Endothelial cell of umbilical vein (primary cell): ENCODE measurements around the gene ATXN10.

Experiments
- EZH2 ChIP-seq: IDR thresholded peaks from 2 replicates; pipeline ENCODE4 v1.6.1; 2012; ENCODE audit warnings: borderline replicate concordance, low read depth, mild to moderate bottlenecking, moderate library complexity, low read length, inconsistent platforms; ENCODE audit not compliant: severe bottlenecking
- FOS ChIP-seq: IDR thresholded peaks from 2 replicates; pipeline ENCODE4 v1.6.1; 2011; ENCODE audit warnings: mild to moderate bottlenecking, low read length, moderate library complexity, borderline replicate concordance; ENCODE audit not compliant: insufficient read depth
- GATA2 ChIP-seq: IDR thresholded peaks from 2 replicates; pipeline ENCODE4 v1.7.0; 2011; ENCODE audit warnings: low read depth, mild to moderate bottlenecking, moderate library complexity, mixed read lengths, low read length; ENCODE audit not compliant: insufficient read length, insufficient read depth
- JUN ChIP-seq: IDR thresholded peaks from 2 replicates; pipeline ENCODE4 v1.6.1; 2011; ENCODE audit warnings: borderline replicate concordance, low read depth; ENCODE audit not compliant: insufficient read length, insufficient read depth
- MAX ChIP-seq: IDR thresholded peaks from 2 replicates; pipeline ENCODE4 v1.6.1; 2011; ENCODE audit not compliant: insufficient read depth, insufficient read length
- MYC ChIP-seq: IDR thresholded peaks from one replicate; pipeline ENCODE4 v1.6.1; 2011; ENCODE audit warnings: mild to moderate bottlenecking, low read depth, low read length
- POLR2A ChIP-seq: IDR thresholded peaks from 2 replicates; pipeline ENCODE4 v1.6.1; 2012; ENCODE audit warnings: low read depth, mild to moderate bottlenecking, control low read depth, low read length
- POLR2AphosphoS5 ChIP-seq: IDR thresholded peaks from 2 replicates; pipeline ENCODE4 v1.6.1; 2012; ENCODE audit warnings: low read depth, mild to moderate bottlenecking, control low read depth, low read length, moderate library complexity; ENCODE audit not compliant: insufficient read depth
- TF ChIP-seq, protein P1 (sequence below), 2 donors: IDR thresholded peaks; 1 replicate in 1 of 2; 2 replicates in 1 of 2; pipeline ENCODE4 v1.5.1; 2011; ENCODE audit warnings: low read length in 2 of 2, mild to moderate bottlenecking in 2 of 2, moderate library complexity in 2 of 2, control low read depth in 1 of 2, inconsistent platforms in 1 of 2, low read depth in 1 of 2; ENCODE audit not compliant: insufficient read depth in 1 of 2; ENCODE audit errors: extremely low read depth in 1 of 2

DNA sequence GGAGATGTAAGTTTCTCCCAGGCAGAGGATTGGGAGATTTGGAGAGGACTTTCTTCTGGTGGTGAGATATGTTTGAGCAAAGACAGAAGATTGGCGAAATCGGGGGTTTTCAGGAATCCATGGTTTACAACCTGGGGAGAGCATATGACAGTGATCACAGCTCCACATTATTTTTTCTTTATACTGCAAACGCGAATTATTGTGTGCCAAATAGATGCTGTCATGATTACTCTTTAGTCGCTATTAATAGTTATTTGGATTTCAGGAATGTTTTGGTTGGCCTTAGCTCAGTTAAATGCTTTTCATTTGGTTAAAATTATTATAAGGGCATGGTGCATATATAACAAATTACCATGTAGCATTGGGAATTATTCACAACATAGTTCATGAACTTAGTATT lies 15.2 kb downstream of the ATXN10 start:
- no peak for TF ChIP-seq POLR2A
- TF ChIP-seq, protein P1, sequence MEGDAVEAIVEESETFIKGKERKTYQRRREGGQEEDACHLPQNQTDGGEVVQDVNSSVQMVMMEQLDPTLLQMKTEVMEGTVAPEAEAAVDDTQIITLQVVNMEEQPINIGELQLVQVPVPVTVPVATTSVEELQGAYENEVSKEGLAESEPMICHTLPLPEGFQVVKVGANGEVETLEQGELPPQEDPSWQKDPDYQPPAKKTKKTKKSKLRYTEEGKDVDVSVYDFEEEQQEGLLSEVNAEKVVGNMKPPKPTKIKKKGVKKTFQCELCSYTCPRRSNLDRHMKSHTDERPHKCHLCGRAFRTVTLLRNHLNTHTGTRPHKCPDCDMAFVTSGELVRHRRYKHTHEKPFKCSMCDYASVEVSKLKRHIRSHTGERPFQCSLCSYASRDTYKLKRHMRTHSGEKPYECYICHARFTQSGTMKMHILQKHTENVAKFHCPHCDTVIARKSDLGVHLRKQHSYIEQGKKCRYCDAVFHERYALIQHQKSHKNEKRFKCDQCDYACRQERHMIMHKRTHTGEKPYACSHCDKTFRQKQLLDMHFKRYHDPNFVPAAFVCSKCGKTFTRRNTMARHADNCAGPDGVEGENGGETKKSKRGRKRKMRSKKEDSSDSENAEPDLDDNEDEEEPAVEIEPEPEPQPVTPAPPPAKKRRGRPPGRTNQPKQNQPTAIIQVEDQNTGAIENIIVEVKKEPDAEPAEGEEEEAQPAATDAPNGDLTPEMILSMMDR (IDR thresholded peaks at IDR 0.05; ENCODE audit: extremely low read depth in 1 of 2, insufficient read depth in 1 of 2, low read depth in 1 of 2, low read length in 2 of 2), result no peak
- TF ChIP-seq POLR2AphosphoS5, result no peak
- no peak for TF ChIP-seq FOS
- no peak for TF ChIP-seq EZH2
- TF ChIP-seq MAX, result no peak
- no peak for TF ChIP-seq MYC
- no peak for TF ChIP-seq GATA2
- no peak for TF ChIP-seq JUN
